Measurements from ENCODE around the gene PSMD2. TPM values are rescaled to one million over a fixed set of nuclear protein-coding genes. Genes with fewer than 3 reads are reported as not detected.
A peak's percentile ranks its signal among the peaks of the same experiment; 100 is the strongest.
"Not testable (repeated sequence)": the region's sequence is repeated elsewhere in the genome, so short reads cannot be mapped to it uniquely, and the experiment has no call there.

The PSMD2 gene
- polyA plus RNA-seq (ENCODE audit: insufficient read length in 4 of 4) = 100 to 1,000 TPM; 211 to 228 (median 220) TPM

DNA sequence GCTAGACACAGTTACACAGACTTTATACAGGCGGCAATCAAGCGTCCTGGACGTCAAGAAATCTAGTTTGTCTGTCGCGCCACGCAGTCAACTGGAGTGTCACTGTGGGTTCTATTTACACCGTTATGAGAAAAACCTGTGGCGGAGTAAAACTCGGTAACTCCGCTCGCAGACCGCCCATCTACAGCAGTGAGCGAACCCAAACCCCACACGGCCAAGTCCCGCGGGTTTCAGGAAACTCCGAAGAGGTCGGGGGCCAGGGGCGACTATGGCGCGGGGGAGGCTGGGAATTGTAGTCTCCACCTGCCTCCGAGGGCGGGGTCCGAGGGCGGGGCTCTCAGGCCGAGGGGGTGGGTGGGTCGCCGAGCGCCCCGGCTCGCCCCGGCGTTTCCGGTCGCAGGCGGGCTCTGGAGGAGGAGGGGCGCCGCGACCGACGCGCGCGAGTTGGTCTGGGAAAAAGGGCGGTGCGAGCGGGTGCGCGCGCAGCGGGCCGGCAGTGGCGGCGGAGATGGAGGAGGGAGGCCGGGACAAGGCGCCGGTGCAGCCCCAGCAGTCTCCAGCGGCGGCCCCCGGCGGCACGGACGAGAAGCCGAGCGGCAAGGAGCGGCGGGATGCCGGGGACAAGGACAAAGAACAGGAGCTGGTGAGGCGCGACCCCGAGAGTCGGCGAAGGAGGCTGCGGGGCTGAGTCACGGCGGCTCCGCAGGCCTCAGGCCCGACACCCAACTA is at the start of gene PSMD2:
PSMD2 (plus strand) TSS at position 483 of the 729 bp plus-strand sequence; CDS start at position 509, 26 bp downstream.
- DNase-seq (ENCODE audit: low read depth in 4 of 4, low spot score in 2 of 4) = peak; percentile 68 to 94 (median 89)

DNA sequence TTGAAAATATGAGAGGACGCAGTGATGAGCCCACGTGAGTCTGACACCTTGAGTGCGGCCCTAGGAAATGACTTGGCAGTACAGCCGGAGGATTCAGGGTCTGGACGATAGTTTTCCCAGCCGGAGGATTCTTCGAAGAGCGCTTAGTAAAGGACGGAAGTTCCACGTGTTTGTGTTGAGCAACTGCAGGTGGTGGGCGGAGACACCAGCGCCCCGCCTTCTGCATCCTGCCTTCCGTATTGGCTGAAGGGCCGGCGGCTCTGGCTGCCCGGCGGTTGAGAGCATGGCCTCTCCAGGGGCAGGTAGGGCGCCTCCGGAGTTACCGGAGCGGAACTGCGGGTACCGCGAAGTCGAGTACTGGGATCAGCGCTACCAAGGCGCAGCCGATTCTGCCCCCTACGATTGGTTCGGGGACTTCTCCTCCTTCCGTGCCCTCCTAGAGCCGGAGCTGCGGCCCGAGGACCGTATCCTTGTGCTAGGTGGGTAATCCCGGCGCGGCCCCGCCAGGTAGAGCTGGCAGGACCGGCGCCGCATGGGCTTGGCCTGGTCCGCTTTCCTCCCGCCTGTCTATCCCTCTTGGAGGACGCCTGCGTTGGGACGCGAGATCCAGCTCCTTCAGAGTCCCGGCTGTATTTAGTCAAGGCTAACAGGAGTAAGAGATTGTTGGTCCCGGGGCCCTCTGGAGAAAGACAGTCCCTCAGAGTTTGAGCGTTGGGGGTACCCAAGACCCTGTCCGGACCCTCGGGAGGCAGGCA is 49.5 kb upstream of the PSMD2 start, which contains the start of gene EEF1AKMT4:
EEF1AKMT4 (plus strand) TSS at position 261 of the 755 bp plus-strand sequence; CDS start at position 284, 23 bp downstream.
- DNase-seq (ENCODE audit: low read depth in 4 of 4, low spot score in 2 of 4) = peak; percentile 72 to 92 (median 83)

DNA sequence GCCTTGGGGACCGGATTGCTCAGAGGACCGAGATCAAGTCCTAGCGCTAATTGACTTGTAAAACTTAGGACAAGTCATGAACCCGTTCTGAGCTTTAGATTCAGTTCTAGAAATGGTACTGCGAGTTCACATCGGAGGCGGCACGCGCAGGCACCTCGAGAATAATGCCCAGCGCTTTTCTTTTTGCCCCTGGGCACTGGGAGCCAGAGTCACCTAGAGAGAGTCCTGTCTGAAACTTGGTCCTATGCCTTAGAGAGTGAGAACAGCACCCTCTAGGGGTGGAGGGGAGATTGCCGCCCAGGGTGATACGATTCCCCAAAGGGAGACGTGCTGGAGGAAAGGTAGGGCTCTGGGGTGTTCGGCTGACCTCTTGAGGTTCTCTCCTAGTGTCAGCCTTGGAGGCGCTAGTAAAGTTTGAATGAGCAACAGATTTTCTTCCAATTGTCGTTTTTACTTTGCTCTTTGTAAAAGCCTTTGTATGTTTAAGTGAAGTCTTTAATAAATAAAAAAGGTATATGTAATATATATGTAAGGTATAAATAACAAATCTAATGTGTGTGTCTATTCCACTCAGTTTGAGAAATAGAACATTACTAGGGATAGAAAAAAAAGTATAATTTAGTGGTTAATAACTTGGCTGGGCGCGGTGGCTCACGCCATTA is 48.7 kb upstream of the PSMD2 start:
- DNase-seq (ENCODE audit: low read depth in 4 of 4, low spot score in 2 of 4) = peak in 1 of 4 donors; percentile 76

DNA sequence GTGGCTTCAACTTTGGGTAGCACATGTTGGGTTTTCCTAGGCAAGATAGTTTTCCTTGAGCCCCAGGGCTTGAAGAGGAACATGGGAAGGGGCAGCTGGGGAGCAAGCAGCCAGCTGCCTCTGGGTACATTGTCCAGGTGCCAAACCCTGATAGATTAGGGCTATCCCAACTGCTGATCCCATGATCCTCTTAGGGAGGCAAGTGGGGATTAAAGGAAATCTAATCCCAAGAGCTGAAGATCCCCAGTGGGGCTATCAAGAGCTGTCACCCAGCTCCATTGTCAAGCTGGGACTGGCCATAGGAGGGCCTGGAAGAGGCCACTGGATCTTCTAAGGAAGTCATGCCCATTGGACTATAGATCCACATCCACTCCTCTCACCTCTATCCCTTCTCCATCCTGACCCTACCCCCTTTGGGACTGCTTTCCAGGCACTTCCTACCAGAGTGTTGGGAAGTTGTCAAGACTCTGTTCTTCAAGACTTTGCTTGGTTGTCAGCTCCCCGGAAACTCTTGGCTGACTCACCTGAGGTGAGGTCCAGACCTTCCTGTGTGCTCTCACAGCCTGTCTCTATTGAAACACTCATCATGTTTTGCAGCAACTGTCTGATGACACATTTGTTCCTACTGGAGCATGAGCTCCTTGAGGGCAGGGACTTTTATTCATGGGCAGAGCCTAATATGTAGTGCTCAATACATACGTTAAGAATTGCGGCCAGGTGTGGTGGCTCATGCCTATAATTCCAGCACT is 43.6 kb upstream of the PSMD2 start:
- DNase-seq (ENCODE audit: low read depth in 4 of 4, low spot score in 2 of 4) = no peak

DNA sequence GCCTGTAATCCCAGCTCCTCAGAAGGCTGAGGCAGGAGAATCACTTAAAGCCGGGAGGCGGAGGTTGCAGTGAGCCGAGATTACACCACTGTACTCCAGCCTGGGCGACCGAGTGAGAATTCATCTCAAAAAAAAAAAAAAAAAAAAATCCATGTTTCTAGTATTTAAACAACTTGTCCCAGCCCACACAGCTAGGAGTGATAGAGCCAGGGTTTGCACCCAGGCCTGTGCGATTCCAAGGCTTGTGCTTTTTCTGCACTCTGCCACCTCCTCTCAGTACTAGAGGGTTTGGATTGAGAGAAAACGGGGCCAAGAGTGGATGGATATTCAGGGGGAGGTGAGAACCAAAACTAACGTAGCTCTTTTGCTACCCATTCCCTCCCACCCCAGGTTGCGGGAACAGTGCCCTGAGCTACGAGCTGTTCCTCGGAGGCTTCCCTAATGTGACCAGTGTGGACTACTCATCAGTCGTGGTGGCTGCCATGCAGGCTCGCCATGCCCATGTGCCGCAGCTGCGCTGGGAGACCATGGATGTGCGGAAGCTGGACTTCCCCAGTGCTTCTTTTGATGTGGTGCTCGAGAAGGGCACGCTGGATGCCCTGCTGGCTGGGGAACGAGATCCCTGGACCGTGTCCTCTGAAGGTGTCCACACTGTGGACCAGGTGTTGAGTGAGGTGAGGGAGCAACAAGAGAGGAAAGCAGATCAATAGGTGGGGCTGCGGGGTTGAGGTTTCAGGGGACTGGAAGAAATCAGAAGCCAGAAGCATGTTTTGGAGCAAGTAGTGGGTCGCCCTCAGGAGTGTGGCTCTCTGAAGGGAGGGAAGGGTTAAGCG is 41.7 kb upstream of the PSMD2 start:
- DNase-seq (ENCODE audit: low read depth in 4 of 4, low spot score in 2 of 4) = no peak

DNA sequence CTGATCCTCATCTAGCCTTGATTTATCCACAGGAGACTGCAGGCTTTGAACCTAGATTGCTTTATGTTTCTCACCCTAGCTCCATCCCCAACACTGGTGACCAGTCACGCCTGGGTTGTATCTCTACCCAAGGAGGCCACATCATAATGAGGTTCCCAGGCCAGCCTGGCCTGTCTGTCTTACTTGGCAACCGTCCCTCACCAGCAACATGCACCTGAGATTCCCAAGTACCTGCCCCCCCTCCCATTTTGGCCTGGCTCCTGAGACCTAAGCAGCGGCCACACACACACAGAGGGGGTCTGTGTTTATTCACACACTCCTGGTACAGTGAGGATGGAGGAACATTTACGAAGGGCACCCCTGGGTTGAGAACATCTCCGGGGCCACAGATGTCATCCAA is 40.1 kb upstream of the PSMD2 start:
- no peak for DNase-seq (ENCODE audit: low read depth in 4 of 4, low spot score in 2 of 4)

DNA sequence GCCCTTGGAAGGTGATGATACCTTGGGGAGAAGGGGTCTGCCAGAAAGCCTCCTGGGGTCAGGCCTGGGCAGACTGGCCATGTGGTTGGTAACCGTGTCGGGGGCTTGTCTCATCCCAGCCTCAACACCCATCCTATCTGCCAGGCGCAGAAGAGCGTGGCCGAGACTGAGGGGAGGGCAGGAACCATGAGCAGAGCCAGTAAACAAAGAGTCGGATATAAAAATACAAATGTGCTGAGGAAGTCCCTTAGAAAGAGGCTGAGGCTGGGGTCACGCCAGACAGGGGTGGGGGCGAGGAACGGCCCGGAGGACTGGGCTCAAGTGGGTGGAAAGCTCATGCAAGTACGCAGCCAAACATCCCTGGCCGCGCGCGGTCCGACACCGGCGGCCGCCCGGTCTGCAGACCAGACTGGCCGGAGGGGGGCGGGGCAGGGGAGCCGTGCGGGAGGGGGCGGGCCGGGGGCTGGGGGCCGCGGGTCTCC is 39.6 kb upstream of the PSMD2 start:
- no peak for DNase-seq (ENCODE audit: low read depth in 4 of 4, low spot score in 2 of 4)

DNA sequence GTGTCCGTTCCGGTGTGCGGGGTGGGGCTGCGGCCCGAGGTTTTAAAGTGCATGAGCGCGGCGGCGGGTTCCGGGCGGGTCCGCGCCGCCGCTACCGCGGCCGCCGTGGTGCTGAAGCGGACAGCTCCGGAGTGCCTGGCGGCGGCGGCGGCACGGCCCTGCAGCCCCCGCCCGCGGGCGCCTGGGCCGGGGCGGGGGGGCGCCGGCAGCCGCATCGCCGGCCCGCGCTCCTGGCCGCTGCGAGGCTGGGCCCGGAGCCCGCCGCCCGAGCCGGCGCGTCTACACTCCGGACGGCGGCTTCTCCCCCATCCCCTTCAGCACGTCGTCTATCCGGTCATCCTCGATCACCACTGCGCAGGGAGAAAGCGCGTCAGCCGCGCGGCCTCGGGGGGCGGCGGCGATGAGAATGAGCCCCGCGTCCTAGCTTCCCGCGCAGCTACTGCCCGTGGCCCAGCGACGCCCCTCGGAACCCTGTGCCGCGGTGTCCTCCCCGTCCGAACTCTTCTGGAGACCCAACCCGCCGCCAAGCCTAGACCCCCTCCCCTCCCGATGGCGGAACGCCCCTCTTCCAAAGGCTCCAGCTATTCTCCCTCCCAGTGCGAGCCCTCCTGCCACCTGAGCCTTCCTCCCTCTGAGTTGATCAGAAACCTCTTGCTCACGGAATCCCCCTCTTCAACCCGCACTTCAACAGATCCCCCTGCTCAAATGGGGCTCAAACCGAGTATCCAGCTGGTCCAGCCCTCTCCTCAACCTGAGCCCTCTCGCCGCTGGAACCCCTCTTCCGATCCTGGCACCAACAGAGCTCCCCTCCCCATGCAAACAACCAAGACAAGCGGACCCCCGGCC is 38.9 kb upstream of the PSMD2 start:
- DNase-seq (ENCODE audit: low read depth in 4 of 4, low spot score in 2 of 4) = no peak

DNA sequence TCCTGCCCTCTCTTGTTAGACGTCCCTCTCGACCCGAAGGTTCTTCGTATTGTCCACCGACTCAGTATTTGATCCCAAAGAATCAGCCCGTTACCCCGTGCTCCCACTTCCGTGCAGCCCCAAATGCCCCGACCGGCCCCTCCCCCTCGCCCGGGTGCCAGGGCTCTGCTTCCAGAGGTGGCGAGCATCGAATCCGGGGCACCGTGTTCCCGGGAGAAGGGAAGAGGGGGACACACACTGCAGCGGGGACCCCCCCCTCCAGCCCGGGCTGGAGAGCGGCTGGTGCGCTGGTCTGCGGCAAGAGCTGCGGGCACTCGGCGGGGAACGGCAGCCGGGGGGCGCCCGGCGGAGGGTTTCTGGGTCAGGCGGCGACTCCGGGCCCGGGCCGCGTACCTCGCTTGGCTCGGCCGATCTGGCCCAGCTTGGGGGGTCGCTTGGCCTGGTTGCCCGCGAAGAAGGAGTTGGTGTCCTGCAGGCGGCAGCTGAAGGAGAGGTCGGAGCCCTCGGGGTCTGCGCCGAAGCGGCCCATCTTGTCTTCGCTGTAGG is 38.2 kb upstream of the PSMD2 start:
- DNase-seq (ENCODE audit: low read depth in 4 of 4, low spot score in 2 of 4) = no peak

DNA sequence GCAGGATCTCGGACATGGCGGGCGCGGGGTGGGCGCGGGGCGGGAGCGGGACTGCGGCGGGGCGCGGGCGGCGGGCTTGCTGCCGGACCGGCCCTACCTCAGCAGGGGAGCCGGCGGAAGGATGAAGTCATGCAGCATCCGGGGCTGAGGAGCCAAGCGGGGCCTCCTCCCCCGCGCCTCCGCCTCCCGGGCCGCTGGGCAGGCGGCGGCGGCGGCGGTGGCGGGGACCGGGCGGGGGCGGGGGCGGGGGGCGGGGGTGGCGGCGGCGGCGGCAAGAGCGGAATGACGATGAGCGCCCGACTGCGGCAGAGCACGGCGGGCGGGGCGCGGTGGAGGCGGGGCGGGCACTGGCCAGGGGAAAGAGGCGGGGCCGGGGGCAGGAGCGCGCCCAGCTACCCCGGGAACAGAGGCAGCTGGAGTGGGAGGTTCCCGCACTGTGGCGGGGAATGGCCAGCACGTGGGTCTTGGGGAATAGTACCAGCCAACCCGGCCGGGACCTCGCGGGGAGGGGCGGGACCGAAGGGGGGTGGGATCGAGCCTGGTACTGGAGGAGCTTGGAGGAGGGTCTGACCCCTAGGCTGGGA is 37.7 kb upstream of the PSMD2 start, which contains the start of gene CAMK2N2:
CAMK2N2 (minus strand) TSS at position 284 of the 584 bp plus-strand sequence; CDS start at position 16, 268 bp downstream.
- DNase-seq (ENCODE audit: low read depth in 4 of 4, low spot score in 2 of 4) = no peak

DNA sequence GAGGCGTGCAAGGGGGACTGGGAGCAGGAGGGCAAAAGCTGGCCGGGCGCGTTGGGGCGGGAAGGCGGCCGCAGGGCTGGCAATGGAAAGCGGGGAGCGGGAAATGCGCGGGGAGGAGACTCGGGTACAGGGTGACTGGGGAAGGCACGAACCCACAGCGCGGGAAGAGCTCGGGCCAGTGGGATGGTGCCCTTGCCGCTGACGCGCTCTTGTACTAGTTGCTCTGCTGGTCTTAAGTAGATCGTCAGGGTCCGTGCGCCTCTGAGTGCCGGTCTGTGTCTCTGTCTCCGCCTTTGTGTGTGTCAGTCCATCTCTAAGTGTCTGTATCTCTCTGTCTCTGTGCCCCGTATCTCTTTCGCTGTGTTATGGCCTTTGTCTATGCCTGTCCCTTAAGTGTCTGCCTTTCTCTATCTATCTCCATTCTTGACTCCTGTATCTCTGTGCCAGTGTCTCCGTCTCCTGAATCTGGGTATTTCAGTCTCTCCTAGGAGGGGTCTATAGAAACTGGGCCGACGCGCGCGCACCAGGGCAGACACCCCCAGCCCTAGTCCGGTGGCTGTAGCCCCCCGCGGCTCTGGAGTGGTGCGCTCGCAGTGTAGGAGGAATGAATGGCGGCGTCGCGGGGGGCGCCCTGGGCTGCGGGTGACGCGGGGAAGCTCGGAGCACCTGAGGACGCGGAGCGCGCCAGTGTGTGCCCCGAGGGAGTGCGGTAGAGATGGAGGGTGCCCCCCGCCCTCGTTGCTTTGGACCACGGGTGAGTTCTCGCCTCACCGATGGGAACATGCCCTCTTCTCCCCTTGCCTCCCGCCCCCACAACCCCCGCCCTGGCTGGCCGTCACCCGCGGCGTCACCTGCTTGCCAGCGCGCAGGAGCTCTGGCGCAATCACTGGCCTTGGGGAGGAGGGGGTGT is 36.9 kb upstream of the PSMD2 start:
- no peak for DNase-seq (ENCODE audit: low read depth in 4 of 4, low spot score in 2 of 4)

DNA sequence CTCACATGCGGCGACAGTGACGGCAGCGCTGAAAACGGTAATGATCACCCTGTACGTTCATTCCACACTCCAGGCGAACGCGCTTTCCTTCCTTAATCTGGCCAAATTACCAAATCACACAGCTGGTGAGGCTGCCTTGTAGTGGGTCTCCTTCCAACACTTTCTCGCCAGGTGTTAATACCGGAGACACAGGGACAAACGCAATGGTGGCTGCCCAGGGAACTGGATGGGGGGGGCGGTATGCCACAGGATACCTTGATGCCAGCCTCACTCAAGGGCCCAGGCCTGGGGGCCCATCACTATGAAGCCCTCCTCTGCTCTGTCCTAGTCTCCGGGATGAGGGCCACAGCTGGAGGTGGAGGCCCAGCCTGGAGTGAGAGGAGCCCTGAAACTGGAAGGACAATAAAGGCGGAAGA is 36.3 kb upstream of the PSMD2 start:
- DNase-seq (ENCODE audit: low read depth in 4 of 4, low spot score in 2 of 4) = no peak

DNA sequence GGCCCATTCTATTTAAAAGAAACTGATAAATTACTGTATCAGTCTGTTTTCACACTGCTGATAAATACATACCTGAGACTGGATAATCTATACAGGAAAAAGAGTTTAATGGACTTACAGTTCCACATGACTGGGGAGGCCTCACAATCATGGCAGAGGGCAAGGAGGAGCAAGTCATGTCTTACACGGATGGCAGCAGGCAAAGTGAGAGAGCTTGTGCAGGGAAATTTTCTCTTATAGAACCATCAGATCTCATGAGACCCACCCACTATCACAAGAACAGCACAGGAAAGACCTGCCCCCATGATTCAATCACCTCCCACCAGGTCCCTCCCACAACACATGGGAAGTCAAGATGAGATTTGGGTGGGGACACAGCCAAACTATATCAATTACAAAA is 31.8 kb upstream of the PSMD2 start:
- not testable (repeated sequence) for DNase-seq (ENCODE audit: low read depth in 4 of 4, low spot score in 2 of 4)

DNA sequence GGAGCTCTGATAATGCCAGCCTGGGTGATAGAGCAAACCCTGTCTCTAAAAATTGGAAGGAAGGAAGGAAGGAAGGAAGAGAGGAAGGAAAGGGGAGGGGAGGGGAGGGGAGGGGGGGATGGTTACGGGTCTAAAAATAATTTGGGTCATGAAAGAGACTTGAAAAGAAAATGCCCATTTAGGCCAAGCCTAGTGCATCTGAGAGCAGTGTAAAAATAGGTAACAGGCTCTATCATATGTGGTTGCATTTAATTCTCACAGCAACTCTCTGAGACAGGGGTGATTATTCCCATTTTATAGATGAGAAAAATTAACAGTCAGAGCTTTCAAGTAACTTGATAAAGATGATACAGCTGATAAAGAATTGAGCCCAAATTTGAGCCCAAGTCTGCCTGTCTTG is 26.8 kb upstream of the PSMD2 start:
- DNase-seq (ENCODE audit: low read depth in 4 of 4, low spot score in 2 of 4) = no peak

DNA sequence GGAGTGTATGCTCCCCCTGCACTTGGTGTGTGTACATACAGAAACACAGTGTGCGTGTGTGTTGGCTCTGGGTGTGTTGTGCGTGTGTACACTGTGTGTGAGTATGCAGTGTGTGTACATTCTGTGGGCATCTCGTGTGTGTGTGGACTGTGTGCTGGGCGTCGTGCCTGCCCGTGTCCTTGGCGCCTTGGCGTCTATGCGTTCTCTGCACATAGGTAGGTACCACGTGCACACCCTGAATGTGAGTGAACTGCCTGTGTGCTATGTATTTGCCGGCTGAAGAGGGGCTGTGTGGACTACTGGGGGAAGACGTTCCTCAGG is 23.7 kb upstream of the PSMD2 start:
- no peak for DNase-seq (ENCODE audit: low read depth in 4 of 4, low spot score in 2 of 4)

DNA sequence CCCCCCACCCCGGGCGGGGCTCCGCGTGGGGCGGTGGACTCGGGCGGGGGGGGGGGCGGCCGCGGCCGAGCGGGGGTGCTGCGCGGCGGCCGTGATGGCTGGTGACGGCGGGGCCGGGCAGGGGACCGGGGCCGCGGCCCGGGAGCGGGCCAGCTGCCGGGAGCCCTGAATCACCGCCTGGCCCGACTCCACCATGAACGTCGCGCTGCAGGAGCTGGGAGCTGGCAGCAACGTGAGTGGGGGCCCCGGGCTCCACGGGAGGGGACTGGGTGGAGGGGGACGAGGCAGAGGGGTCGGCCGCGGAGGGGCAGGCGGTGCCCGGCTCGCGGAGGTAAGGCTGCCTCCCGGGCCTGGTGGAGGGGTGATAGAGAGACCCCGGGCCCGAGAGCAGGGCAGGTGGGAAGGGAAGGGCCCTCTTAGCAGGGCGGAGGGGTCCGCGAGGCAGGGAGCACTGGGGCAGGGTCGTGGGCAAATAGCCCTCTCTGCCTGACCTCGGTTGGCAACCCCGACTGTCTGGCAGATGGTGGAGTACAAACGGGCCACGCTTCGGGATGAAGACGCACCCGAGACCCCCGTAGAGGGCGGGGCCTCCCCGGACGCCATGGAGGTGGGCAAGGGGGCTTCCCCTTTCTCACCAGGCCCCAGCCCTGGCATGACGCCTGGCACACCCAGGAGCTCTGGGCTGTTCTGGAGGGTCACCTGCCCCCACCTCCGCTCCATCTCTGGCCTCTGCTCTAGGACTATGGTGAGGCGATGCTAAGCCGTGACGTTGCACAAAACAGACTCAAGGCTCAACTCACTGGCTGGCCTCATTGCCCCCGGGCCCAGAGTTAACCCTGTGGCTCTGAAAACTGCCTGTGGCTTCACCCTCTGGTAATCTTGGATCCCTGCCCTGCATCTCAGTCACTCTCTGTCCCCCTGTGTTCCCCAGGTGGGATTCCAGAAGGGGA is 22.8 kb upstream of the PSMD2 start, which contains the start of gene ECE2:
ECE2 (plus strand) TSS at position 62 of the 950 bp plus-strand sequence; CDS start at position 194, 132 bp downstream.
- DNase-seq (ENCODE audit: low read depth in 4 of 4, low spot score in 2 of 4) = no peak
